ENCODE measurements around the gene ID3.

Gene ID3

GRCh38 chr1:23566304-23566703 lies 7.0 kb upstream of the ID3 start:
- DNase-seq (ENCODE audit: low read depth in 3 of 3, low spot score in 1 of 3), result no peak

DNA sequence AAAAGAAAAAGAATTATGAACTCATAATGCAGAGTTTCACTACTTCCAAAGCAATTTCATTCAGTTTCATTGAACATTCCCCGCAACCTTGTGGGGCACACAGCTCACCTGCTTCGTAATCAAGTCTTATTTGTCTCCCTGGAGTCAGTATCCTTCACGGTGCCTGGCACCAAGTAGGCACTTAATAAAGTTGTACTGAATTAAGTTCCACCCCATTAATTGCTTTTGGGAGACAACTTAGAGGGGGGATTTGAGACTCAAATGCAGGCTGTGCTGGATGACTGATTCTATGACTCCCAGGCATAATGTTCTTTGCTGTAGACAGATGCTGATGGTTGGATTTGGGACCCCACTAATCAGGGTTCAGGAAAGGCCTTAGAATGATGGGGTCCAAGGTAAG lies 6.5 kb upstream of the ID3 start:
- no peak for DNase-seq (ENCODE audit: low read depth in 3 of 3, low spot score in 1 of 3)

DNA sequence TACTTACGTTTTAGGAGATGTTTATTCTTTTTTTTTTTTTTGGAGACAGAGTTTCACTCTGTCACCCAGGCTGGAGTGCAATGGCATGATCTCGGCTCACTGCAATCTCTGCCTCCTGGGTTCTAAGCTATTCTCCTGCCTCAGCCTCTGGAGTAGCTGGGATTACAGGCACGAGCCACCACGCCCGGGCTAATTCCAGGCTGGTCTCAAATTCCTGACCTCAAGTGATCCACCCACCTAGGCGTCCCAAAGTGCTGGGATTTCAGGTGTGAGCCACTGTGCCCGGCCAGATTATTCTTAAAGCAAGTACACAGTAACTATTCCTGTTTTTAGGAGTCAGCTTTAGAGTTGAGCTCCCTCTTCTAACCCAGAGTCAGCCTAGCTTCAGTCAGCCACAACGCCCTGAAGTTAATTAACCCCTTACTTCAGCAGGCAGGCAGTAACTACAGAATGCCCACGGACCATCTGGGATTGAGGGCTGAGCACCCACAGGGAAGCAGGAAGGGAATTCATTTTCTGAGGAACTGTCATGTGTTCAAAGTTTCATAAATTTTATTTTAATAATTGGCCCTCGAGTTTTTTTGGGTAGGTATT lies 5.3 kb upstream of the ID3 start:
- DNase-seq (ENCODE audit: low read depth in 3 of 3, low spot score in 1 of 3), result no peak

- DNase-seq (ENCODE audit: low read depth in 3 of 3, low spot score in 1 of 3), result no peak
These were observed 4.6 kb upstream of the ID3 start for GRCh38 chr1:23563755-23564374.

GRCh38 chr1:23563003-23563402 lies 3.7 kb upstream of the ID3 start:
- DNase-seq (ENCODE audit: low read depth in 3 of 3, low spot score in 1 of 3), result no peak

DNA sequence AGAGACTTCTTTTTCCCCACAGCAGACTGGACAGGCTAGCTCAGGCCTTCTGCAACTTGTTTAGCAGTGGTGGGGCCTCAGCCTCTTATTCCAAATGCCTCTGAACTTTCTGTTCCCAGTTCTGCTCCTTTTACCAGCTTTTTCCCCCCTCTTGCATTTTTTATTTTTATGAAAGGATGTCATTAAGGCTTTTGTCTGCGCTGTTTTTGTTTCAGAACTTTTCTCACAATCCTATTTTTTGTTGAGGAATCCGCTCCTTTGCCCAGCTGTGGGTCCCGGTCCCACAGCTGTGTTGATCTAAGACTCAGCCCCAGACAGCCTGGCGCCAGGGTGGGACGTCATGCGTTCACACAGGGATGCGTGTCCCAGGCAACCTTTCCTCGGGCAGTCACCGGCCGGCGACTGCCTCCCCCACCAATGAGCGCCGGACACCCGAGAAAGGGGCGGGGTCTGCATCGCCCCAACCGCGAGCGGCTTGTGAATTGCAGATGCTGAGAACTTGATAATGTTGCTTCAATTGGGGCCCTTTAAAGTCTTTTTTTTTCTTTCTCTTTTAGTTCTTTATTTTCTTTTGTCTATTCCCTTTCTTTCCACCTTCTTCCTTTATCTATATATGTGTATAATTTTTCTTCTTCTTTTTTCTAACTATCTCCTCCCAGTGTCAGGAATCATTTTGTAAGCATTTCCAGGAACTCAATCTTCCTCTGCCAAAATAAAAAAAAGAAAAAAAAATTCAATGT lies 3.0 kb upstream of the ID3 start:
- no peak for DNase-seq (ENCODE audit: low read depth in 3 of 3, low spot score in 1 of 3)

- DNase-seq (ENCODE audit: low read depth in 3 of 3, low spot score in 1 of 3), result no peak
These were observed 2.5 kb upstream of the ID3 start for GRCh38 chr1:23561813-23562100.

GRCh38 chr1:23561076-23561812 lies 1.9 kb upstream of the ID3 start:
- no peak for DNase-seq (ENCODE audit: low read depth in 3 of 3, low spot score in 1 of 3)

- no peak for DNase-seq (ENCODE audit: low read depth in 3 of 3, low spot score in 1 of 3)
These were observed 862 bp upstream of the ID3 start for GRCh38 chr1:23559985-23560741.

GRCh38 chr1:23558872-23559135 lies 497 bp downstream of the ID3 start:
- no peak for DNase-seq (ENCODE audit: low read depth in 3 of 3, low spot score in 1 of 3)

DNA sequence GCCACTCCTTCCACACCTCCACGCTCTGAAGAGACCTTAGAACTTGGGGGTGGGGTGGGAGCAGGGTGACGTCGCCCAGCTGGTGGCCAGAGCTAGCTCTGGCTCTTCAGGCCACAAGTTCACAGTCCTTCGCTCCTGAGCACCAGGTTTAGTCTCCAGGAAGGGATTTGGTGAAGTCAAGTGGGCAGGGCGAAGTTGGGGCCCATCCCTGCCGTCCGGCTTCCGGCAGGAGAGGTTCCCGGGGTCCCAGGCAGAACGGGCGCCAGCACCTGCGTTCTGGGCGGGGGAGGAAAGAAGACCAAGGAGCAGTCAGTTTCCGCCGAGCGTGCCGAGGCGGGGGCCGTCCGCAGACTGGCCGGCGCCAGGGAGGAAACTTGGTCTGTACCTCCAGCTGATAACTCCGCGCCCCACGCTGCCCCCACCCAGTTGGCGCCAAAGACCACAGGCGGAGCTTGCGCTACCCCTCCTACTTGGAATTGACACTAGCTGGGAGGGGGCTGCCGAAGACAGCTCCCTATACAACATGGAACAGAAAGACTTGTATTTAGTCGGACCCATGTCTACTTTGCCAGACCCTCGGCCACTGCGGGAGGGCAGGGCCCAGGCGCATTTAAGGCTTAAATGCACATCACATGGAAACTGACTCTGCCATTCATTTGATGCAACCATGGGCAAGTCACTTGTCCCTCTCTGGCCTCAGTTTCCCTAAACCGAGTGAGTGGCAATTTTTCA lies 995 bp downstream of the ID3 start:
- no peak for DNase-seq (ENCODE audit: low read depth in 3 of 3, low spot score in 1 of 3)

- no peak for DNase-seq (ENCODE audit: low read depth in 3 of 3, low spot score in 1 of 3)
These were observed 1.7 kb downstream of the ID3 start for GRCh38 chr1:23557471-23558124.

DNA sequence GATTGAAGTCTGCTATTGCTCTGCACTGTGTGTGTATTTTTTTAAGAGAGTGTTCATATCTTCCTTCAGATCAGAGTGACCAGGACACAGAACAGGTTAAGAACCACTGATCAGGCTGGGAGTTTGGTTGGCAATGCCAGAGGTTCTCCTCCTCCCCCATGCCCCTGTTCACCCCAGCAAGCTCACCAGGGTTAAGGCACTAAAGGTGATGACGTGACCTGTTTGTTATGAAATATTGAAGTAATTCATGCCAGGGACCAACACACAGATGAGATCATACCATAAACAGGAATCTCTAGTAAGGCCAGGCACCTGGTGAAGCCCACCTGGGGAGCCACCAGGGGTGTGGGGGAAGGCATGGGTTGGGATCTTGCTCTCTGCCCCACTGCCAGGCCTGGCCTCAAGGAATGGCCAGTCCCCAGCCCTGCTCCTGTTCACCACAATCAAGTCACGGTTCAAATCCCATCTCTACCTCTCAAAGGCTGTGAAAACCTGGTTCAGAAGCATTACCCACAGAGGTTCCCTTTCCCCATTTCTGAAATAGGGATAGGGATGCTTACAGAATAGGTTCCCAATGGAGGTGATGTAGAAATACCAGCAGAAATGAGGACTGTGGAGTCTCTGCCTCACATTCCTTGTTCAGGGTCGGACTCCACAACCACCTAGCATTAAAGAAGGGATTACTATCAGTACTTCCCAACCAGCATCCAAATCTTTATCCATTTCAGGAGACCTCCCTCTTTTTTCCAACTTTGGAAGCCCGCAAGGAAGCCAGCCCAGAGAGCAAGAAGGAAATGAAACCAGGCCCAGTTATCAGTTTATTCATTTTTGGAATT lies 2.4 kb downstream of the ID3 start:
- DNase-seq (ENCODE audit: low read depth in 3 of 3, low spot score in 1 of 3), result no peak

DNA sequence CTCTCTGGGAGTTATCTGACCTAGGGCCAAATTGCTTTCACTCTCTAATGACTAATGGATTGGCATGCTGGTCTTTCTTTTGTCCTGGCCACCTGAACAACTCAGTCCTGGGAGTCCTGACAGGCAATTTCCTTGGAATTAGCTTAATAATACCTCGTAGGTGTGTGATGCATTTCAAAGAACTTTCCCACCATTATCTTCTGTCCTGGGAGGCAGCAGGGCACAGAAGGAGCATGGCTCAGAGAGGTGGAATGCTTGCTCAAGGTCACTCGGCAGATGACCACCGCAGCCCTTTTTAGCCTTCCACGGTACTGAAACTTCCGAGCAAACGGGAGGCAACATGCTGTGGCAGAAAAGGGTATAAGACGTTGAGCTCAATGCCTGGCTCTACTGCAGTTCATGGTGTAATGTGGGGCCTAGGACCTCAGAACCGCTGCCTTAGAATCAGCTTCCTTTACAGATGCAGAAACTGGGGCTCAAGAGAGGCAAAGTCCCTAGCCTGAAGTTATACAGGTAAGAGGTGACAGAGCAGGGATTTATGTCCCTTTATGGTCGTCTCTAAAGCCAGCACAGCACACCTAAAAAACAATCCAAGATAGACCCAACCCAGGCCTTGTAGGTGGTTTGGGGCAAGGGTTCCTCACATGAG lies 3.2 kb downstream of the ID3 start:
- no peak for DNase-seq (ENCODE audit: low read depth in 3 of 3, low spot score in 1 of 3)

- no peak for DNase-seq (ENCODE audit: low read depth in 3 of 3, low spot score in 1 of 3)
These were observed 3.9 kb downstream of the ID3 start for GRCh38 chr1:23555270-23555985.

DNA sequence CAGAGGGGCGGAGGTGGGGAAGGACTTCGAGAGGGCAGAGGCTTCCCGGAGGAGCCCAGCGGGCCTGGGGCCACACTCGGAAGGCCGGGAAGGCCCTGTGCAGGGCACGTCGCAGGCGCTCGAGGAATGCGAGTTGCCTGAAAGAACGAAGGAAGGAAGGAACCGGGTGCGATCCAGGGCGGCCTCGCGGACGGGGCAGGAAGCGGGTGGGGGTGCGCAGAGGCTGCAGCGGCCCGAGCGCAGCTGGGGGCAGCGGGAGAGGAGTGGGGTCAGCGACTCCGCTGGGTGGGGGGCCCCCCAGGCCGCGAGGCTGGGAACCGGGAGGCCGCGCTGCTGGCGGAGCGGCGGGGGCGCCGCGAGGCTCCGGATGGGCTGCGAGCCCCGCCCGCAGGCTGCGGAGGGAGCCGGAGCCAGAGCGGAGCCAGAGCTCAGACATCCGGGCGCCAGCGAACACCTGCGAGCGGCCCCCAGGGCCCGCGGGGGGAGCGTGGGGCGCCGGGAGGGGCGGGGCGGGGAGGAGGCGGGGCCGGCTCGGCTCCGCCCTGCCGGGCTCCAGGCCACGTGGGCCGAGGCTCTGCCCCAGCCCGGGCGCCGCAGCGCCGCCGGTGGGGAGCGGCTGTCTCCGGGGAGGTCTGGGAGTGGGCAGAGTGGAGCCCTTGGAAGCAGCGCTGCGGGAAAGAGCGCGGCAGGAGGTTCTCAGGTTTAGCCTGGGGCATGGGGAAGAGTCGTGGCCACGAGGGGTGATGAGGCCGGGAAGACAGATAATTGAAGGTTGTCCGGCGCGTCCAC lies 4.6 kb downstream of the ID3 start:
- peak; percentile 71 to 81 (median 77) for DNase-seq (ENCODE audit: low read depth in 3 of 3, low spot score in 1 of 3)

- DNase-seq (ENCODE audit: low read depth in 3 of 3, low spot score in 1 of 3), result no peak
These were observed 5.2 kb downstream of the ID3 start for GRCh38 chr1:23554127-23554480.

Measured in stimulated activated CD4-positive, alpha-beta T cell treated with anti-CD3 and anti-CD28 coated beads, TNF-alpha, amount 100 ng/mL, for 1 hour (primary cell).